ENCODE results near the gene KCTD20.
A peak's percentile ranks its signal among the peaks of the same experiment; 100 is the strongest.

KCTD20 gene

DNA sequence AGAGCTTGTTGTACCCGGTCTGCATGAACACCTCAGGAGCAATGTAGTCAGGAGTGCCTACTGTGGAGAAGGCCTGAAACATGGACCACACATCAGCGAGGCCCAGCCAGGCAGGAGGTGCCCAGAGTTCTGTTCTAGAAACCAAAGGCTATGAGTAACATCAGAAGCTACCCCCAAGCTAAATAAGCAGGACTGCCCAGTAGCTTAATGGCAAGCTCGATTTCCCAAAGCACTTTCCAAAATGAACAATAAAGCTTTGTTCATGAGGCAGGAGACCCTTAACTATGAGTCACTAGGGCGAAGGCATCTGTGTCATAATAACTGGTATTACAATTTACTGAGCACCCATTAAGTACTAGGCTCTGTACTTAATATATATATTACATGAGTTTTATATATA, 57.1 kb downstream of the KCTD20 start:
- no peak for DNase-seq

DNA sequence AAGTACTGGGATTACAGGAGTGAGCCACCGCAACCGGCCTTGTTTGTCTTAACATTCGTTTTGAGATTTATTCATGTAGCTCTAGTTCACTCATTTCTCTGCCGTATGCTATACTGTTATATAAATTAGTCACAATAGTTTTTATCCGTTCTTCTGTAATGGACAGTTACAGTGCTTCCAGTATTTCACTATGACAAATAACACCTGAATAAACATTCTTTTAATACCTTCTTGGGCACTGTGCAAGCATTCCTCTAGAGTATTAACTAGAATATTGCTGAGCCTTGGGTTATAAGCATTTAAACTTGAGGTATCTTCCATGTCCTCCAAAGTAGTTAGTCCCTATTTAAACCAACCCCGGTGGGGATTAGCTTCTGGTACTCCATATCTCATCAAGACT, 58.9 kb downstream of the KCTD20 start:
- DNase-seq: no peak

GRCh38 chr6:36504181-36504580, 61.4 kb downstream of the KCTD20 start:
- no peak for DNase-seq

- DNase-seq: no peak
Observed at GRCh38 chr6:36504982-36505381, 62.2 kb downstream of the KCTD20 start.

DNA sequence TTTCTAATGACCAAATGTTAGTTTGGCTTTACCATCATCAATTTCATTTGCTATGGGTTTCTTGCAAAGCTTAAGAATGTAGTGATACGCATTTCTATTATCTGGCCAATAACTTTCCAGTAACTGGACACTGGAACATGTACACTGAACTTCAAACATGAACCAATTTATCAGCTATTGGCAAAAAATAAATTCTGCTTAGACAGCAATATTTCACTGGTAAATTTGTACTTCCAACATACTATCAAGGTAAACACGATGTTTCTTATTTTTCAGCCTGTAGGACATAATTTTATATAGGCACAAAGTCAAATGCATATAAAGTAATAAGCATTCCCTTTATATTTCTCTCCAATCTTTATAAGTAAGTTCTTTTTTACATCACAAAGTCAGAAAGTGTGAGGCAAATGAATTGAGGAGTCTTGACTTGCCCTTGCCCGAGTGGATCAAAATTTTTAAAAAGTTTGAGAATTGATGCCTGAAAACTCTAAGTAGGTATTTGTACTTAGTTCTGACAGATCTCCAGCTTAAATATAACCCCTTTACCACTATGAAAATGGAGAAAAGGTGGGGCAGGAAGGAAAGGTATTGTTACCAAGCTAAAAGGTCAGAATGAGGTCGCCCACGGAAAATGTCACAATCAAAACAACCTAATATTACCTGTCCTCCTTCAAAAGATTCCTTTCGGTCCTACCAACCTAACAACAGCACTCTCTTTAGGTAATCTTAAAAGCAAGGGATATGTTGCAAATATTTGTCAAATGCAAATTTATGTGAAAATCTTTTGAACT, 63.1 kb downstream of the KCTD20 start:
- no peak for DNase-seq

GRCh38 chr6:36506611-36507010, 63.8 kb downstream of the KCTD20 start:
- no peak for DNase-seq

- DNase-seq: no peak
Observed at GRCh38 chr6:36508532-36508931, 65.7 kb downstream of the KCTD20 start.

GRCh38 chr6:36510365-36510764, 67.6 kb downstream of the KCTD20 start:
- DNase-seq: no peak

- DNase-seq: no peak
Observed at GRCh38 chr6:36514554-36515456, 72.0 kb downstream of the KCTD20 start.

DNA sequence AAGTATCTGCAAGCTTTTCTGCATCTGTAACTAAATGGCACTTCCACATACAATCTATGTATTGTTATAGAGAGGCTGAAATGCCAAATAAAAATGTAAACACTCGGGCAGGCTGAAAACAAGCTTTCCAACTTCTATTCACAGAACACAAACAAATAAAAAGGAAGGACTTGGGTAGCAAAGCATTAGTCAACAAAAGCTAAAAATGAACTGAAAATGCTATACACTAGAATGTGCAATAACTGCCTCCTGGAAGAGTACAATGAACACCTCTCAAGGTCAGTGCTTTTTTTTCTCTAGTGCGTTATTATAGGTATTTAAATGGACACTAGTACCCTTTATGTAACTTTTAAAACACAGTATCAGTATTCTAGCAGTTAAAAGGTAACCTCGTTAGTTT, 73.0 kb downstream of the KCTD20 start:
- DNase-seq: no peak

DNA sequence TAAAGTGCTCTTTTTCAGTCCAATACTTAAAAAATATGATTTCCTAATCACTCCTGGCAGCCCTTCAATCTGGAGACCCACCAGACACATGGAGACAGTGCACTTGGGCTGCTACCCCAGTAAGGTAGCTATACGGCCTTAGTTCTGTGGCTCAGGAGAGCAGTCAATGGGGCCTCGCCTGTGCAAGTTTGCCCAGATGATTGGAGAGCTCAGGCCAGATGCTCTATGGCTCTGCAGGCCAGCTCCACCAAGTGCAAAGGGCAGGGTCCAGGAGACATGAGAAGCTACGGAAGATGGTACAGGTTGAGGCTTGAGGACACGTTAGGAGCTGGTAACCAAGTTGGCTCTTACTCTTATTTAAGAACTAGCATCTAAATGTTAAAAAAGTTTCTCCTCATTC, 73.8 kb downstream of the KCTD20 start:
- no peak for DNase-seq

- DNase-seq: peak; percentile 15
Observed at GRCh38 chr6:36516988-36517387, 74.2 kb downstream of the KCTD20 start.

DNA sequence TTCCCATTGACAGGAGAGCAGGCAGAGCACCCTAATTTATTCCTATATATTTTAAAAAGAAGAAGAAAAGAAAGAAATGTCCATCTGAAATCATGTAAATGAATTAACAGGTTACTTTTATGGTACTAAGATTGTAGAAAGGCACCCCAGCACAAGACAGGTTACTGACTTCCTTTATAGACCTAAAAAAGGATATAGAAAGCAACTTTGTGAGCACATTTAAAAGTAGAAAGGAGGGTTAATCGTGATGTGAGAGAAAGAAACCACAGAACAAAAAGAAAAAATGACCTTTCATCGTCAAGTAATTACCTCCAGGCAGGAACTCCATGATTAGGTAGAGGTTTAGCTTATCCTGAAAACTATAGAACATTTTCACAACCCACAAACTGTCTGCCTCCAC, 74.6 kb downstream of the KCTD20 start:
- no peak for DNase-seq

GRCh38 chr6:36519352-36519751, 76.6 kb downstream of the KCTD20 start:
- DNase-seq: no peak

DNA sequence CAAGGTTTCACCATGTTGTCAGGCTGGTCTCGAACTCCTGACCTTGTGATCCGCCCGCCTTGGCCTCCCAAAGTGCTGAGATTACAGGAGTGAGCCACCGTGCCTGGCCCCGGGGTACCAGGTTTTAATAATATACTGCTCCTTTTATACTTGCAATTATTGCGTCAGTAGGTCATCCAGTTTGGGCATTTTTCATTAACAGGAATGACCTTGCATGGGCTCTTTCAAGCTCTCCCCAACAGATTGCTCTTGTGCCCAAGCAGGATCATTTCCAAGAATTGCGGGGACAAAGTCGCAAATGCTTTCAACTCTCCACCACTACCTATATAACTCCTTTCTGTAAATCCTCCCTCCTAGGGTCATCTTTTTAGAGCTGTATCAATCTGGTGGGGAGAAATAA, 80.7 kb downstream of the KCTD20 start:
- DNase-seq: no peak

DNA sequence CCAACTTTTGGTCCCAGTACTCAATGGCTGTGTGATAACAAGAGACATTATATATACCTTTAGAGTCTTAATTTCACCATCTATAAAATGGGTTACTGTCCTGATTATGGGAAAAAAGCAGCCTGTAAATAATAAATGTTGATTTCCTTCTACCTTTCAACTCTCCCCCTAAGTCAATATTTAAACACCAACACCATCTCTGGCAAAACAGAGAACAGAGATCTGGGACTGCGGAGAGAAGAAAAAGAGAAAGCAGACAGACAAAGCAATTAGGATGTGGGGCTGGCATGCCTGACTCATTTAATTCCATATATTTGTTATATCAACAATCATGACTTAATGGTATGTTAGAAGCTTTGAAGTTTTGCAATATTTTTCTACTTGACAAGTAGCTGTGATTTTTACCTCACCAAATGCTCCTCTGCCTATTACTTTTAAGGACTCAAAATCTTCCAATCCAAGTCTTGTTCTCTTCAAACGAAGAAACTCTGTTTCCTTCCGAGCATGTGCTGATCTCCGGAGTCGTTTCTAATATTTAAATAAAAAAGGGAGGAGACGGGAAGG, 81.2 kb downstream of the KCTD20 start:
- no peak for DNase-seq

GRCh38 chr6:36524871-36525270, 82.1 kb downstream of the KCTD20 start:
- no peak for DNase-seq

GRCh38 chr6:36525346-36525745, 82.5 kb downstream of the KCTD20 start:
- DNase-seq: no peak

GRCh38 chr6:36526066-36526465, 83.3 kb downstream of the KCTD20 start:
- DNase-seq: no peak

- no peak for DNase-seq
Observed at GRCh38 chr6:36533321-36533720, 90.5 kb downstream of the KCTD20 start.

- no peak for DNase-seq
Observed at GRCh38 chr6:36536873-36537547, 94.2 kb downstream of the KCTD20 start.

GRCh38 chr6:36539814-36540568, 97.2 kb downstream of the KCTD20 start:
- no peak for DNase-seq

Measured in NCI-H2171 treated with DMSO at 0.1 percent for 48 hours (cell line).